ENCODE measurements around the gene CFP.

CFP gene

GRCh38 chrX:47649271-47649670, 19.5 kb upstream of the CFP start:
- in situ Hi-C loops (cut with HindIII; ENCODE audit: low sequenced_read_pairs) = no loop called here
- DNase-seq (ENCODE audit: low read depth) = no peak
- peak overlapping the region; percentile 66 for H3K4me3 ChIP-seq (ENCODE audit: low read depth, low read length)
- no peak for TF ChIP-seq CTCF (IDR thresholded peaks at IDR 0.05; ENCODE audit: low read depth, low read length, missing control alignments)

GRCh38 chrX:47648376-47648775, 18.6 kb upstream of the CFP start:
- in situ Hi-C loops (cut with HindIII; ENCODE audit: low sequenced_read_pairs) = no loop called here
- TF ChIP-seq CTCF (IDR thresholded peaks at IDR 0.05; ENCODE audit: low read depth, low read length, missing control alignments) = no peak
- H3K4me3 ChIP-seq (ENCODE audit: low read depth, low read length) = no peak overlapping the region
- no peak for DNase-seq (ENCODE audit: low read depth)

GRCh38 chrX:47646636-47647035, 16.9 kb upstream of the CFP start:
- TF ChIP-seq CTCF (IDR thresholded peaks at IDR 0.05; ENCODE audit: low read depth, low read length, missing control alignments) = no peak
- DNase-seq (ENCODE audit: low read depth) = no peak
- in situ Hi-C loops (cut with HindIII; ENCODE audit: low sequenced_read_pairs) = no loop called here
- no peak overlapping the region for H3K4me3 ChIP-seq (ENCODE audit: low read depth, low read length)

GRCh38 chrX:47645530-47645929, 15.8 kb upstream of the CFP start:
- no peak overlapping the region for H3K4me3 ChIP-seq (ENCODE audit: low read depth, low read length)
- no peak for TF ChIP-seq CTCF (IDR thresholded peaks at IDR 0.05; ENCODE audit: low read depth, low read length, missing control alignments)
- DNase-seq (ENCODE audit: low read depth) = no peak
- in situ Hi-C loops (cut with HindIII; ENCODE audit: low sequenced_read_pairs) = no loop called here

- peak; percentile 53 for TF ChIP-seq CTCF (IDR thresholded peaks at IDR 0.05; ENCODE audit: low read depth, low read length, missing control alignments)
- H3K4me3 ChIP-seq (ENCODE audit: low read depth, low read length) = no peak overlapping the region
- in situ Hi-C loops (cut with HindIII; ENCODE audit: low sequenced_read_pairs) = no loop called here
- no peak for DNase-seq (ENCODE audit: low read depth)
Measured at GRCh38 chrX:47644557-47645091, 14.9 kb upstream of the CFP start.

- DNase-seq (ENCODE audit: low read depth) = no peak
- TF ChIP-seq CTCF (IDR thresholded peaks at IDR 0.05; ENCODE audit: low read depth, low read length, missing control alignments) = peak; percentile 57
- in situ Hi-C loops (cut with HindIII; ENCODE audit: low sequenced_read_pairs) = no loop called here
Measured at GRCh38 chrX:47643926-47644325, 14.2 kb upstream of the CFP start.

GRCh38 chrX:47638816-47639215, 9.1 kb upstream of the CFP start:
- no peak for TF ChIP-seq CTCF (IDR thresholded peaks at IDR 0.05; ENCODE audit: low read depth, low read length, missing control alignments)
- H3K4me3 ChIP-seq (ENCODE audit: low read depth, low read length) = no peak overlapping the region
- in situ Hi-C loops (cut with HindIII; ENCODE audit: low sequenced_read_pairs) = no loop called here
- DNase-seq (ENCODE audit: low read depth) = no peak

More at GRCh38 chrX:47643926-47644325, 14.2 kb upstream of the CFP start:
- H3K4me3 ChIP-seq (ENCODE audit: low read depth, low read length) = no peak overlapping the region

All from astrocyte of the cerebellum (primary cell).